Activated CD8-positive, alpha-beta memory T cell treated with anti-CD3 and anti-CD28 coated beads for 24 hours (primary cell): Measurements from ENCODE around the gene RBM20.
"Not testable (repeated sequence)": the region's sequence is repeated elsewhere in the genome, so short reads cannot be mapped to it uniquely, and the experiment has no call there.

Experiments
- DNase-seq: peaks from one replicate; pipeline ENCODE4 v3.0.0-alpha.2; 2020

RBM20 gene

DNA sequence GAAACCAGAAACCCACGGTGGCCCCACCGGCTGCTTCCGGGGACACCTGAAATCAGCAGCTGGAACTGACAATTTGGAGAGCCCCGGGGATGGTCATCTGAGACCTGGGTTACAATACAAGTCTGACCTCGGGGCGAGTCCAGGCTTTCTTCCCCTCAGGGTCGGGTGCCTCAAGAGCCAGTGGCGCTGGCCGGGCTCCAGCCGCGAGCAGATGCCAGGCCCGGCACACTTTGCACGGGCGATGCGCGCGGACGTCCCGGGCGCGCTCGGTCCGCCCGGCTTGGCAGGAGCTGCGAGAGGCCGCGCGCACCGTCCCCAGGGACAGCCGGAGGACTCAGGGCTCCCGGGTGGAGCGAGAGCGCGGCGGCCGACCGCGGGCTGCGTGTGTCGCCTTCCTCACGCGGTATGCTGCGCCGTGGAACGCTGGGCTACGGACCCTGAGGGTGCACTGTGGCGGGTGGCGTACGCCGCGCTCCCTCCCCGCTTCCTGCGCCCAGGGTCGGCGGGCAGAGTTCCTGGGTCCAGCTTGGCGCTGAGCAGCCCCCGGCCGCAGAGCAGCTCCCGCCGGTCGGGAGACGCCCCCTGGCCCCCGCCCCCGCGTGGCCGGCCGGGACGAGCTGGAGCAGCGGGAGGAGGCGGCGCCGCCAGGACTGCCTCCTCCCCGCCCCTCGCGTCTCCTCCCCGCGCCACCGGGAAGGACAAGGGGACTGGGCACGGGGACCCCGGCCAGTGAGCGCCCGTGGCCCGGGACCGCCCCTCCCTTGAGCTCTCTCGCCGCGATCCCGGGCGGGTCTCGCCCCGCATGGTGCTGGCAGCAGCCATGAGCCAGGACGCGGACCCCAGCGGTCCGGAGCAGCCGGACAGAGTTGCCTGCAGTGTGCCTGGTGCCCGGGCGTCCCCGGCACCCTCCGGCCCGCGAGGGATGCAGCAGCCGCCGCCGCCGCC lies at the start of gene RBM20:
RBM20 (plus strand) TSS at position 684 of the 945 bp plus-strand sequence; CDS start at position 803, 119 bp downstream.
- peak; percentile 73 for DNase-seq

DNA sequence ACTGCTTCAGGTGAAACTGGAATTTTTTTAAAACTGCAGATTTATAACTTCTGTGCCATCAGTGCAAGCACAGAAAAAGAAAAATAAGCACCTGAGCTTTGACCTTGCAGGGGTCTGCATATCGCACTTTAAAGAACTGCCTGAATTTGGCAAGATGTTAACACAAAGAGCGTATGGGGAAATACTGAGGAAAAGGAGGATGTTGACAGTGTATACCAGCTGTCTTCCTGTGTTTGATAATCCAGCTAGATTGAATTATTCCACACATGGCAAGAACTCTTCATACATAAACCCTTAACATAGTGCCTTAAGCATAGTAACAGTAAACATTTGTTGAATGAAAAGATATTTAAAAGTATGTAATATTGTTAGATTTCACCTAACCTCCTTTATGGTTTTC lies 46.7 kb upstream of the RBM20 start:
- no peak for DNase-seq

DNA sequence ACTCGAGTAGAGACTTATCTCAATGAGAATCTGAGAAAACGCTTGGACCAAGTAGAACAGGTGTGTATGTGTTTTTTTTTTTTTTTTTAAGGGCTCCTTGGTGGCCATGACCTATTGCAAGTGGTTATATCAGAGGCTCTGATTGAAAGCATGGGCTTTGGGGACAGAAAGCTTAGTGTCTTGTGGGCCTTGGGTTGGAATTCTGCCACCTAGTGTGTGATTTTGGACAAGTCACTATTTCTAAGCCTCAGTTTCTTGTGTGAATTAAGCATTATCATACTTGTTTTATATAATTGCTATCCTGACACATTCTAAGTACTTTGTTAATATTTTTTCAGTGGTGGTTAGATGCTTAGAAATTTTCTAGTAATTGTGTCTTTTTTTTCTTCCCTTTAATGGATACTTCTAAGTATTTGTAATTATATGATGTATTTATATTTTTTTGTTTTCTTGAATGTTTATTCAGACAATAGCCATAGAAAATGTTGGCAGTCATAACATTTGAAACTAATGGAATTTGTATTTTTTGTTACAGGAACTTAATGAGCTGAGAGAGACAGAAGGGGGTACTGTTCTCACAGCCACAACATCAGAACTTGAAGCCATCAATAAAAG lies 43.5 kb upstream of the RBM20 start:
- no peak for DNase-seq

DNA sequence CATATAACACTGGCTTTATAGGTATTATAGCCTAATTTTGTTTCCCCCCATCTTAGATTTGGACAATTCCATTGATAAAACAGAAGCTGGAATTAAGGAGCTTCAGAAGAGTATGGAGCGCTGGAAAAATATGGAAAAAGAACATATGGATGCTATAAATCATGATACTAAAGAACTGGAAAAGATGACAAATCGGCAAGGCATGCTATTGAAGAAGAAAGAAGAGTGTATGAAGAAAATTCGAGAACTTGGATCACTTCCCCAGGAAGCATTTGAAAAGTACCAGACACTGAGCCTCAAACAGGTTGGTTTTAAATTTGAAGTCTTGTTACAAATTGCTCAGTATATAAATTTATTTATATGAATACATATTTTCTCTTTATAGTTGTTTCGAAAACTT lies 42.6 kb upstream of the RBM20 start:
- DNase-seq = no peak

DNA sequence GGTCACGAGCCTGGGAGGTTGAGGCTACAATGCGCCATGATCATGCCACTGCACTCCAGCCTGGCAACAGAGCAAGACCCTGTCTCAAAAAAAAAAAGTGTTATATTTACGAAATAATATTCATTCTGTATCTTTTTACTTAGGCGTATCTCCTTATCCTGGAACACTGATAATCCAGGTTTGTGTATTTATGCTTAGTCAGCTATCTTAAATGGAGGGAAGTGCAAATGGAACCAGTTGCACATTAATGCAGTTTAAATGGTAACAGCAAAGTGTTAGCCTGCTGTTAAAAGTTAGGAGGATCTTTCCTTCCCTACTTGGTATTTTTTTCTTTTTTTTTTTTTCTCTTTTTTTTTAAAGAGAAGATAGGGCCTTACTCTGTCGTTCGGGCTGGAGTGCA lies 36.0 kb upstream of the RBM20 start:
- no peak for DNase-seq

DNA sequence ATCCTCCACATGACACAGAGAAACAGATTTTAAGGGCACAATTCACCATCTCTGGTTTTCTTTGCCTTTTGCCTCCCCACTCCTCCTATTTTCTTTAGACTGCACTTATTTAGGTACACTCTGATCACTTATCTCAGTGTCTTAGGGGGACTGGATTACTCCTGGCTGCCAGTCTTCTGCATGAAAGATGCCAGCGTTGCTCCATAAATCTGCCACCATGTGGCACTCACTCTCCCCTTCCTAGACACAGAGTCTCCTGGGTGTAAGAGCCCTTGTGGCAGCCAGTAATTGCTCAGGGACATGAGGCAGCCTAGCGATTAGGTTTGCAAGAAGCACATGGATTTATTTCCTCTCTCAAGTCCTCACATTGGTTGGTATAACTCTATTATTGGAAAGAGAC lies 34.5 kb upstream of the RBM20 start:
- DNase-seq = no peak

DNA sequence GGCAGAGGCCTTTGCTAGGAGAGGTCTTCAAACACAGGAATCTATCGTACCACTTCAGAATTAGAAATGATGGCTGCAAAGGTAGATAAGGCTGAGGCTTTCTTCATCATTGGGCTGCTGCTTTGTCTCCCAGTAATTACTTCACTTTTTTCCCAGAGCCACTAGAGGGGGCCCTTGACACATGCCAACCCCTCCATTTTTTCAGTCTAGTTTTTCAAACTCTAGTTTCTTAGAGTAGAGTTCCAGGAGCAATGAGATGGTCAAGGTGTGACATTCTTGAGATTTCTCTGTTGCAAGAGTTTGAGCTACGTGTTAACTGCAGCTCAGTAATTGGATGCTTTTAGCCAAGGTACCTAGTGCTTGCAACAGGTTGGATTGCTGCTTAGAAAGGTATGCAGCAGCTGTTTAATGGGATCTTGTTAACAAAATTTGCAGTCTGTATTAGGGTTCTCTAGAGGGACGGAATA lies 33.8 kb upstream of the RBM20 start:
- peak; percentile 69 for DNase-seq

DNA sequence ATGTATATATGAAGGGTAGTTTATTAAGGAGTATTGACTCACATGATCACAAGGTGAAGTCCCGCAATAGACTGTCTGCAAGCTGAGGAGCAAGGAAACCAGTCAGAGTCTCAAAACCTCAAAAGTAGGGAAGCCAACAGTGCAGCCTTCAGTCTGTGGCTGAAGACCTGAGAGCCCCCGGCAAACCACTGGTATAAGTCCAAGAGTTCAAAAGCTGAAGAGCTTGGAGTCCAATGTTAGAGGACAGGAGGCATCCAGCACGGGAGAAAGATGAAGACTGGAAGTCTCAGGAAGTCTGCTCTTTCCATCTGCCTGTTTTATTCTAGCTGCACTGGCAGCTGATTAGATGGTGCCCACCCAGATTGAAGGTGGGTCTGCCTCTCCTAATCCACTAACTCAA lies 33.4 kb upstream of the RBM20 start:
- not testable (repeated sequence) for DNase-seq

DNA sequence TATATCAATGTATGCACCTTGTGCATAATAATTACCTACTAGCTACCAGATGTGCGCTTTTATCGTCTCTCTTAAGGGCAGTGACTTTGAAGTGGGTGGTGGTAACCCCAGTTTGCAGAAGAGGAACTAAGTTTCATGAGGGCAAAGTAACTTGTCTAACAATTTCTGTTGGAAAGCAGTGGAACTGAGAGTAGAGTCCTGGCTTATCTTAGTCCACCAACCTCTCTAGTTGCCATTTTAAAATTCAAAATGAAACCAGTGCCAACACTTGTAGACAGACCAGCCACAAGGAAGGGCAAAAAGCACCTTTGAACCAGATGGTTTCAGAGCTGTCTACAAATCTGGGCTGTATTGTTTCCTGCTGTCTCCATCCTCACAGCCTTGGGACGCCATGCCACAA lies 32.0 kb upstream of the RBM20 start:
- no peak for DNase-seq

DNA sequence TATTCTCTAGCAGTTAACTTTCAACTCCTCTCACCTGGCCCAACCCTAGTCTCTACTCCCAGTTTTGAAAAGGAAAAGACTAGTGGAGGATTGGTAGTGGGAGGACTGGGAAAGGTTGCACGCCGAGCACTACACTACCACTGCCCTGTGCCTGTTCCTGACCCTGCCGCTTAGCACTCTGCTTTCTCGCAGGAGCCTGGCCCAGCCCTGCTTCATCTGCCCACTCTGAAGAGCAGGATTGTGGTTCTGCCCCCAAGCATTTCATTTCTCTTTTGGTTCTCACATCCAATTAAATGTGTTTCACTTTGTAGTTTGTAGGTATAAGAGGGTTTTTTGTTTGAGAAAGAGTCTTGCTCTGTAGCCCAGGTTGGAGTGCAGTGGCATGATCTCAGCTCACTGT lies 31.5 kb upstream of the RBM20 start:
- DNase-seq = no peak

DNA sequence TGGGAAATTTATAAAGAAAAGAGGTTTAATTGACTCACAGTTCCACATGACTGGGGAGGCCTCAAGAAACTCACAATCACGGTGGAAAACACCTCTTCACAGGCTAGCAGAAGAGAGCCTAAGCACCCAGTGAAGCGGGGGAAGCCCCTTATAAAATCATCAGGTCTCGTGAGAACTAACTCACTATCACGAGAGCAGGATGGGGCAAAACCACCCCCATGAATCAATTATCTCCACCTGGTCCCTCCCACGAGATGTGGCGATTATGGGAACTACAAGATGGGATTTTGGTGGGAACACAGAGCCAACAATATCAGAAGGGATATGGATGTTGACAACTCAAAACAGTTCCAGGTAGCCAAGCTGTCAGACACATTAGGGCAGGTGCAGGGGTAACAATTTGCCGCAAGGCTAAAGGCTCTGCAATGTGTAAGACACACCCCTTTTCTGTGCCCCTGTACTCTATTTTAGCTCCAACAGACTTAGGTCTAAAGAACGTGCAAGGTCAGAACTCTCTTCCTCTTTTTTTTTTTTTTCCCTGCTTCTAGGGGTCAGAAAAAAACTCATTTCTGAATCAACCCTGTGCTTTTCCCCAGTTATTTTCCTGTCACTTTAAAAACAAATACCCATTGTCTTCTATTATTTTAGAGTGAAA lies 30.7 kb upstream of the RBM20 start:
- DNase-seq = no peak

DNA sequence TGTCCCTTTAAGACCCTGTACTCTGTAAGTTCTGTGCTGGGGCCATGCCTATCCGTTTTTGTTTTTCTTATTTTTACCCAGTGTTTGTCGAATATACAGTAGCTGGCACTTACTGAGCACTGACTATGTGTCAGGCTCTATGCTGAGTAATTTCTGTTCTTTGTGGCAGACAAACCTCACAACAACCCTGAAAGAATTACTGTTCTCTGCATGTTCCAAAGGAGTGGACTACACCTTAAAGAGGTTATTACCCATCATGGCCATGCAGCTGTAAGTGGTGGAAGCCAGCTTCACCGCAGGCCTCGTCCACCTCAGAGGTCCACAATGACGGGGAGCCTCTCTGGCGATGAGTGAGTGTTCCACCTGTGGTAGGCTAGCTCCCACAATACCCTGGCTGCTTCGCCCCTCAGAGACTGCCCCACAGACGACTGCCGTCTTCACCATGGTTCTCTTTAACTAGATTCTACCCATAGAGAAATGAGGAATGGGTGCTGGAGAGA lies 30.1 kb upstream of the RBM20 start:
- DNase-seq = no peak

DNA sequence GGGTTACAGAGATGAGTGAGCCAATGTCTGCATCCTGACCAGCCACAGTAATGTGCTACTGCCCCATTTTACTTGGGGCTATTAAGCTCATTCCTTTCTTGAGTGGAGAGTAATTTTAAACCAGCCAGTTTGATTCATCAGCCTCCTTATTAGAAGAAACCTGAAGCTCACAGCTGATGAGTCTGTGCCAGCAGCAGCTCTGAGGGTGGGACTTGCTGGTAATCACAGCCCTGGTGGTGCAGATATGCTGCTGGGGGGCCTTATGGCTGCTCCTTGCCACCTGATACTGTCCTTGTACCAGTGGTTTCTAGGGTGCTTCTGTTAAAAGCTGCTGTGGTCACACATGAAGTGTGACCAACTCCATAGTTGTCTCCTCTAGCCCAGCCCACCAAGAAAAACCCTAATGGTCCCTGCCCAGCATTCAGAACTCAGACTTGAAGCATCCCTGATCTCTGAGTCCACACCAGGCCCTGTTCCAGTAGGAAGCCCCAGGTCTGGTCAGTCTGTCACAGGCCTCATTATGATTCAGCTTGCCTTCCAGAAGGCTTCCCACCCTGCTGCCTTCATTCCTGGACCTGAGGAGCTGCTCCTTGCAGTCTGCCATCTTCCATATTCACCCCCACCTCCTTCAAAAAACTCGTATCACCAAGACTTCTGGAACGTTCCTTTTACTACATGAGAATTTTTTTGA lies 28.9 kb upstream of the RBM20 start:
- no peak for DNase-seq

DNA sequence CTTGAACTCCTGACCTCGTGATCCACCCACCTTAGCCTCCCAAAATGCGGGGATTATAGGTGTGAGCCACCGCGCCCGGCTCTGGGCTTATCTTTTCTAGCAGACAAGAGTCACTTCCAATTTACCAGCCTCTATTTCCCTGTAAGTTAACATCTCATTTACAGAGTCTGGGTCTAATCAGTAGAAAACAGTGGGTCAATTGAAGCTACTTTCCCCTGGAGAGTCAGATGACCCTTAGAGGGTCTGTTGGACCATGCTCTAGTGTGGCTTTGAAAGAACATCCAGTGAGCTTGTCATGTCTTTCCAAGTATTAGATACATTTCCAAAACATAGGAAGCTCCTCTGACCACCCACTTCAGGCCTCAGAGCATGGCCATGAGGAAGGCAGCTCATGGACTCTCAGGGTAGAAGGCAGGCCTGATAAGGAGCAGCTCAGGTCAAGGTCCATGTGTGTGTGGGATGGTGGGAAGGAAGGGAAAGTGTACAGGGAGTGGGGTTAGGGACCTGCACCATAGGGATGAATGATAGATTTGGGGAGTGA lies 27.6 kb upstream of the RBM20 start:
- no peak for DNase-seq

DNA sequence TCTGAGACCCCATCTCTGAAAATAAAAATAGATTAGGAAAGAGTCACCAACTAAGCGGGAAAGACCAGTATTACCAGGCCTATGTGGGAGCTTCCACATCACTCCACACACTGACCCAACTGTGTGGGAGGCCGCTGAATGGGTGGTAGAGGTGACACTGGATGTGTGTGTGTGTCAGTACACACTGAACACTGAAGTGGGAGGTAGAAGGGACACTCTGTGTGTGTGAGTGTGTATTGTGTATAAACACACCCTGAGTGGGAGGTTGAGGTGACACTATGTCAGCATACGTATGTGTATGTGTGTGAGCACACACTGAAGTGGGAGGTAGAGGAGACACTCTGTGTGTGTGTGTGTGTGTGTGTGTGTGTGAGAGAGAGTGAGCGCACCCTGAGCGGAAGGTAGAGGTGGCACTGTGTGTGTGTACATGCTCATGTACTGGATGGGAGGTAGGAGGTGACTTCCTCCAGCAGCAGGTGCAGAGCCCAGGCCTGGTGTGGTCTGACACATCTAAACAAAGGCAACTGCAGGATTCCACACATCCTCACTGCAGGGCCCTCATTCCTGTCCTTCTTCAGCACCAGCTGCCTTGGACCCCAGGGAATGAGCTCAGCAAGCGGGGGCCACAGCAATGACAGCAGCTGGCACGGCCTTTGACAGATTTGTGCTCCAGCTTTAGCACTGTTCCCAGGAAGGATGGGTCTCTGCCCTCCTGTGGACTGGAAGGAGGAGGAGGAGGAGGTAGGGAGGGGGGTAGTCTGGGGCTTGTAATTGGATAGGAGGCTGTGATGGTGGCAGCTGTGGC lies 26.5 kb upstream of the RBM20 start:
- DNase-seq = peak; percentile 66

DNA sequence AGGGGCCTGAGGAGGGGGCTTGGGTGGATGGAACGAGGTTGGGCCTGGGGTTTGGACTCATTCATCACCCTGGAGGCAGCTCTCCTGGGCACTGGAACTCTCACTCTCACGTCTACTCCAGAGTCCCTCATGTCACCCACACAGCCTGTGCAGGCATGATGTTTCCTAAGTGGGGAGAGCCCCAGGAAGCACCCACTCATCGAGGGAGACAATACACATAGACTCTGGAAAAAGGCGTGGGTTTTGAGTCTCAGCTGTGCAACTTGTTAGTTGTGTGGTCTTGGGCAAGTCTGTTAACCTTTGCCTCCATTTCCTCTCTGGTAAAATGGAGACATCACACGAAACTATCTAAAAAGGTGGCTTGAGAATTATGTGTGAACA lies 25.9 kb upstream of the RBM20 start:
- no peak for DNase-seq

DNA sequence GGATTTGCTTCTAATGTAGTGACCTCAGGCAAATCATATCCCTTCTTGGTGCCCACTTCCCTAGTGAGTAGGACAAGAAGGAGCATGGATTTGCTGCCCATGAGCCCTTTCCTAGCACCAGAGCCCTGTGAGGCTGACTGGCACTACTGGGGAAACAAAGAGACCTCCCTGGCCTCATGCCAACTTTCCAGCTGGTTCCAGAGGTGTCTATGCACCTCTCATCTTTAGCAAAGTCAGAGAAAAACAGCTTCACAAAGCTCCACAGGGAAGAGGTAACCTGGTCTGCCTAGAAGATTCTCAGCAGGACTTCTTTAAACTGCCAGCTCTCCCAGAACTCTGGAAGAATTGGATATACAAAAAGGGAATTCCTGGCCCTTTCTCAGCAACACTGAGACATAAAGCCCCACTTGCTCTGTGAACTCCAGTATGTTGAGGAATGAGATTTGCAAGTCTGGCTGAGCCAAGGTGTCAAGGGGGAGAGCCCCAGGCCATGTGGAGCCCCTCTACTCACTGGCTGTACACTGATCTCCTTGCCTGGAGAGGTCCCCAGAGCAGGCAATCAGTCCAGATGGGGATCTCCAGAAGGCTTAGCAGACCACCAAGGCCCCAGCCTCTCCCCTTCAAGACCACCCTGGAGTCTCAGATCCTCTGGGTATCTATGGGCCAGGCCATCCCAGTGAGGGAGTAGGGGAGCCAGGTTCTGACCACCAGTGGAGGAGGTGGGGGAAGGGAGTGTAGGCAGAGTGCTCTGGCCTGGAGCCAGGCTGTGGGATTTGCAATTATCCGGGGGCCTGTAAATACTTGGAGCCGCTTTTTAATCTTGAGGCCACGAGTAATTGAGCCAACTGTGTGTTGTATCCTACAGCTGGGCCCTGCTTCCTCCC lies 24.4 kb upstream of the RBM20 start:
- DNase-seq = no peak

DNA sequence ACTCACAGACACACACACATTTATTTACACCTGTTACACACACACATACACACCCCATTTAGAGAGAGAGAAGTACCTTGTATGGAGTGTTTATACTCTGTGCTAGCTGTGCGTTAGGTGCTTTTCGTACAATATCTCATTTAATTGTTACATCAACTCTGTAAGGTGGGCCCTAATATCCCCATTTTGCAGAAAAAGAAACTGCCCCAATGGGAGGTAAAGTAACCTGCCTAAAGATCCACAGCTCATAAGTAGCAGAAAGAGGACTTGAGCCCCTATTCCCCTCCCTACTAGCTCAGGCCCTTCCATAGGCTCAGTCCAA lies 23.8 kb upstream of the RBM20 start:
- no peak for DNase-seq

DNA sequence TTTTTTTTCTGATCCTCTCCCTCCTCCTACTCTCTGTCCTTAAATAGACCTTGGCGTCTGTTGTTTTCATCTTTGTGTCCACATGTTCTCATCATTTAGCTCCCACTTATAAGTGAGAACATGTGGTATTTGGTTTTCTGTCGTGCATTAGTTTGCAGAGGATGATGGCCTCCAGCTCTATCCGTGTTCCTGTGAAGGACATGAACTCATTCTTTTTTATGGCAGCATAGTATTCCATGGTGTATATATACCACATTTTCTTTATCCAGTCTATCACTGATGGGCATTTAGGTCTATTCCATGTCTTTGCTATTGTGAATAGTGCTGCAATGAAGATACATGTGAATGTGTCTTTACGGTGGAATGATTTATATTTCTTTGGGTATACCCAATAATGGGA lies 20.8 kb upstream of the RBM20 start:
- DNase-seq = not testable (repeated sequence)

DNA sequence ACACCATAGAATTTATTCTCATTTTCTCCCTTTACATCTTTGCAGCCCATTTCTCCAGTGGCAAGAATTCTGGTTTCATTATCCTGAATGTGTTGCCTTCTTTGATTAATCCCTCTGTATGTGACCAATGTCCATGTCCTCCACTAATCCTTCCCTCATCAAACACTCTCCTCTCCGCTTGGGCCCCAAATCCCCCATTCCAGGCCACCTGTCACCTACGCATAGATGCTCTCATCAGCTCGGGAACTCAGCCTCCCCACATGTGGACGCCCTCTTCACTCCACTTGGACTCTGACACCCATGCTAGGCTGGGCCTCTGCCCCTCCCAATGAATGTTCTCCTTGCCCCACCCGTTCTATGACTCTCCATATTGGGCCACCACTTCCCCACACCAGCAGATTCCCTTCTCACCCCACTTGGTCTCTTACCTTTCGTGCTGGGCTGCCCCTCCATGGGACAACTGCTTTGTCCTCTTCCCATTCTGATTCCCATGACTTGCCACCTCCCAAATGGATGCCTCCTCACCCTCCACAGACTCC lies 18.7 kb upstream of the RBM20 start:
- DNase-seq = no peak
